HG03565 (cell line): ENCODE results near the gene TAOK1.
"Not testable (repeated sequence)": the region's sequence is repeated elsewhere in the genome, so short reads cannot be mapped to it uniquely, and the experiment has no call there.

ENCODE experiments used
- ATAC-seq: cut with Tn5 transposase; IDR thresholded peaks from one replicate; pipeline ENCODE4 v1.9.1; 2021; ENCODE audit warnings: mild to moderate bottlenecking, moderate library complexity; ENCODE audit not compliant: unreplicated experiment

TAOK1 gene

GRCh38 chr17:29442451-29442850, 52.3 kb downstream of the TAOK1 start:
- ATAC-seq, result no peak

- ATAC-seq, result no peak
Measured at GRCh38 chr17:29443041-29443739, 53.0 kb downstream of the TAOK1 start.

DNA sequence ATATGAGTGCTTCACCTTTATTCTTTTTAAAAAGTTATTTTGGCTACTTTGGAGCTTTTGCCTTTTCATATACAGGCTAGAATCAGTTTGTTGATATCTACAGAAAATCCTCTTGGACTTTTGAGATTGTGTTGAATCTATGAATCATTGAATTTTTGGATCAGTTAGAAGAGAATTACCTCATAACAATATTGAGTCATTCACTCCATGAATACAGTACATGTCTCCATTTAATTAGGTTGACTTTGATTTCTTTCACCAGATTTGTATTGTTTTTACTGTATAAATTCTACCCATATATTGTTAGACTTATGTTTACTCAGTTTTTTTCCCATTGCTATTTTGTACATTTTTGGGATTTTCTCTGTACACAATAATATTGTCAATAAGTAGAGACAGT, 54.4 kb downstream of the TAOK1 start:
- no peak for ATAC-seq

DNA sequence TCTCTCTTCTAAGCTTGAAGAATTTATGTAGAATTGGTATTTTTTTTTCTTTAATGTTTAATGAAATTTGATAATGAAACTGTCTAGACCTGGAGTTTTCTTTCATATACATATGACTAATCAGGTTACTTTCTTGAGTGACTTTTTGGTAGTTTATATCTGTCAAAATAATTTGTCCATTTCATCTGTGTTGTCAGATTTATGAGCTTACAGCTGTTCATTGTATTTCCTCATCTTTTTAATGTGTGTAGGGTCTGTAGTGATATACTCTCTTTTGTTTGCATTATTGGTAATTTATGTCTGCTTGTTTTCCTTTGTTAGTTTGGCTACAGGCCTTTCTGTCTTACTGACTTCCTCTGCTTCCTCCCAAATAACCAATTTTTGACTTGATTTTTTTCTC, 55.7 kb downstream of the TAOK1 start:
- ATAC-seq, result no peak

DNA sequence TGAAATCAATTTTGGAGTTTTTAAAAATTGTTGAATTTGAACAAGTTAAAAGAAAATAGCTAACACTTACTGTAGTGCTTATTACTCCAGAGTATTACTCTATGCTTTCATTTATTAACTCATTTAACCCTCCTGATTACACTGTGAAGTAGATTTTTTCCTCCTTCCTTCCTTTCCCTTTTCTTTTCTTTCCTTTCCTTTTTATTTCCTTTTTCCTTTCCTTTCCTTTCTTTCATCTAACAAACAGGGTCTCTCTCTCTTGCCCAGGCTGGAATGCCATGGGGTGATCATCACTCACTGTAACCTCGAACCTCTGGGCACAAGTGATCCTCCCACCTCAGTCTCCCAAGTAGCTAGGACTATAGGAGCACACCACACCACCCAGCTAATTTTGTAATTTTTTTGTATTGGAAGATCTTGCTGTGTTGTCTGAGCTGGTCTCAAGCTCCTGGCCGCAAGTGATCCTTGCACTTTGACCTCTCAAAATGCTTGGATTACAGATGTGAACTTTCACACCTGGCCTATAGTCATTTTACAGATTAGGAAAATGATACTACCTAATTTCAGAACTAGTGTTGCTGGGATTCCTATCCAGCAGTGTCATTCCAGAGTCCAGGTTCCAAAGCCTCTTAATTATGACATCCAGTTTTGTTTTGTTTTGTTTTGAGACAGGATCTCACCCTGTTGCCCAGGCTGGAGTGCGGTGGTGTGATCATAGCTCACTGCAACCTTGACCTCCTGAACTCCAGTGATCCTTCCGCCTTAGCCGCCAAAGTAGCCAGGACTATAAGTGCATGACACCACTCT, 59.9 kb downstream of the TAOK1 start:
- ATAC-seq, result no peak

GRCh38 chr17:29451121-29451742, 61.1 kb downstream of the TAOK1 start:
- ATAC-seq, result no peak

- ATAC-seq, result no peak
Measured at GRCh38 chr17:29458066-29458465, 67.9 kb downstream of the TAOK1 start.

DNA sequence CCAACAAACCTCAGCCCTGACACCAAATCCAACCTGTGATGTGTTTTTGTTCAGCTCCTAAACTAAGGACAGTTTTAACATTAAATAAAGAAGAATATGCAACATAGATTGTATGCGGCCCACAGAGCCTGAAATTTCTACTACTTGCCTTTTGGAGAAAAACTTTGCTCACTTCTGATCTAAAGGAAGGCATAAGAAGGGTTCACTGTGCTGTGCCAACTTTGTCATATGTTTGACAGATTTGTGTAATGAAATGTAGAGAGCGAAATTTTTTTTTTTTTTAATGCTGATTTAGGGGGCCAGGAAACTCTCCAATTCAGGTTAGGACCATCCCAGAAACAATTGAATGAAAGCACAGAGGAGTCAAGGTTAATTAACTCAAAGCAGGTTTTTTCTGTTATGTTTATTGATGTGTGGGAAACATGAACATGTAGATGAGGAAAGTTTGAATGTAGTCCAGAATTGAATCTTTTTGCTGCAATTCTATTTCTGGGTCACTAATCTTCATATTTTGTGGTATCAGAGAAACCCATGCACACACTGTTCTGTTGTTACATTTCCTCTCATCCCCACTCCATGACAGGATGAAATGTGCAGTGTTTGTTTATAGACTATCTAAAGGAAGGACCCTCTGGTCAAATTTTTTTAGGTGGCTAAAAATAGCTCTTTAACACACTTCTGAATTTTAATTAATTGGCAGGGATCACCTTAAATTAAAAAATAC, 71.5 kb downstream of the TAOK1 start:
- no peak for ATAC-seq

- no peak for ATAC-seq
Measured at GRCh38 chr17:29469276-29469675, 79.1 kb downstream of the TAOK1 start.

GRCh38 chr17:29473437-29473836, 83.3 kb downstream of the TAOK1 start:
- ATAC-seq, result not testable (repeated sequence)

DNA sequence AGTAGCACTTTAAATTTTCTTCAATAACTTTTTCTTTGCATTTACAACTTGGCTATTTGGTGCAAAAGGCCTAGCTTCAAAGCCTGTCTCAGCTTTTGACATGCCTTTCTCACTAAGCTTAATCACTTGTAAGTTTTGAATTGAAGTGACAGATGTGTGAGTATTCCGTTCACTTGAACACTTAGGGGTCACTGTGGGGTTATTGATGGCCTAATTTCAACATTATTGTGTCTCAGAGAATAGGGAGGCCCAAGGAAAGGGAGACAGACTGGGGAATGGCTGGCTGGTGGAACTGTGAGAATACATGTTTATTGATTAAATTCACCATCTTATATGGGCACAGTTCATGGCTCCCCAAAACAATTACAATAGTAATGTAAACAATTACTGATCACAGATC, 84.1 kb downstream of the TAOK1 start:
- ATAC-seq, result no peak

GRCh38 chr17:29475891-29476290, 85.7 kb downstream of the TAOK1 start:
- ATAC-seq, result no peak

GRCh38 chr17:29480249-29480928, 90.2 kb downstream of the TAOK1 start:
- ATAC-seq, result not testable (repeated sequence)

GRCh38 chr17:29483503-29483902, 93.3 kb downstream of the TAOK1 start:
- no peak for ATAC-seq

GRCh38 chr17:29495011-29495410, 104.8 kb downstream of the TAOK1 start:
- no peak for ATAC-seq

GRCh38 chr17:29504711-29505110, 114.5 kb downstream of the TAOK1 start:
- ATAC-seq, result no peak

GRCh38 chr17:29505836-29506235, 115.7 kb downstream of the TAOK1 start:
- ATAC-seq, result no peak

DNA sequence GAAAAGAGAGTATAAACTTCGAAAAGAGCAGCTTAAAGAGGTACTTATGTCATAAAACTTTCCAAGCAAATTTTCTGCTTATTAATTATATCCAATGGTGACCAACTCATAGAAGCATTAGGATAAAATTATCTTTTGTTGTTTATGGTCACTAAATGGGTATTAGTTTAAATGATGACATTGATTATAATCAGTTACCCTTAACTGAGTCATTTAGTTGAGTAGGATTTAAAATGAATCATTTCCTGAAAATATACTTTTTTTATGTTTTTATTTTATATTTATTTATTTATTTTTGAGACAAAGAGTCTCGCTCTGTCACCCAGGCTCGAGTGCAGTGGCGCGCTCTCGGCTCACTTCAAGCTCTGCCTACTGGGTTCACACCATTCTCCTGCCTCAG, 120.8 kb downstream of the TAOK1 start:
- no peak for ATAC-seq

- no peak for ATAC-seq
Measured at GRCh38 chr17:29514792-29515191, 124.6 kb downstream of the TAOK1 start.

DNA sequence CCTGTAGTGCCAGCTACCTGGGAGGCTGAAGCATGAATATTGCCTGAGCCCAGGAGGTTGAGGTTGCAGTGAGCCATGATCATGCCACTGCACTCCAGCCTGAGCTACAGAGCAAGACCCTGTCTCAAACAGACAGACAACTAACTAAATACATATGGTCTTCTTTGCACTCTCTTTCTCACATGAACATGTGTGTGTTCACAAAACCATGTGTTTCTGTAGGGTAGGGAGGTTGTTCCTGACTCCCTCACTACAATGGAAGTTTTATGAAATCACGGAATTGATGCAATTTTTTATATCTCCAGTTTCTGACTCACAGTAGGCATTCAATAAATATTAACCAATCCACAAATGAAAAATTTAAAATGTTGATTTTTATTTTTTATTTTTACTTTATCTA, 128.2 kb downstream of the TAOK1 start:
- ATAC-seq, result no peak

GRCh38 chr17:29524692-29525091, 134.5 kb downstream of the TAOK1 start:
- ATAC-seq, result no peak
